ENCODE data around the gene TSPO. TPM values are rescaled to one million over a fixed set of nuclear protein-coding genes. Genes with fewer than 3 reads are reported as not detected.

Gene TSPO
- total RNA-seq, 2 experiments from 2014 or later: 131 to 143 TPM

- CTCF ChIA-PET: no interaction called here
These were observed 60.6 kb downstream of the TSPO start for GRCh38 chr22:43211941-43212433.

DNA sequence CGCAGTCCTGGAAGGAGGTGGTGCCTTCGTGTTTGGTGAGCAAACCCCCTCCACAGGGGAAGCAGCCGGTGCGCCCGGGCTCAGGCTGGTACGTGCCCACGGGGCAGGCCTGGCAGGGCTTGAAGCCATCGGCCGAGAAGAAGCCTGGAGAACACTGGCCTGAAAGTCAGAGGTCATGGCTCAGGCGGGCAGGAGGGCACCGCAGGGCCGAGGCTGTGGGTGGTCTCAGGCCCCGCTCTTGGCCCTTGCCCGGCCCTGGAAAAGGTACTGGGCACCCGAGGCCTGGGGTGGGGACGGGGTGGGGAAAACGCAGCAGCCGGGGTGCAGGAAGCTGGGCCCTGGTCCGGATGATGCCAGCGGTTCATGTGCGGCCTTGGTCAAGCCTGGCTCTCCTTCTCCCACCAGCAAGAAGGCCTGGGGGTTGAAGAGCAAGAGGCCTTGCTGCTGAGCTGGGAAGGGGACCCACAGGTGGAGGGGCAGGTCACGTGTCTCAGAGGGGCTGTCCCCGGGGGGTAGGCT lies 61.1 kb downstream of the TSPO start:
- H3K27ac Mint-ChIP-seq: no peak overlapping the region
- ChIA-PET CTCF (no interaction called here), POLR2A (no interaction called here)
- H3K36me3 Mint-ChIP-seq: no peaks in the 10 kb centered on the region
- no peak overlapping the region for H3K4me3 Mint-ChIP-seq
- no peaks in the 10 kb centered on the region for H3K4me1 Mint-ChIP-seq (ENCODE audit: low read depth)
- DNase-seq: no peak
- intact Hi-C loops (cut with micrococcal nuclease): no loop called here
- H3K27me3 Mint-ChIP-seq: no peaks in the 10 kb centered on the region
- H3K9me3 Mint-ChIP-seq: no peaks in the 10 kb centered on the region

More at GRCh38 chr22:43211941-43212433, 60.6 kb downstream of the TSPO start:
- no peaks in the 10 kb centered on the region for H3K4me1 Mint-ChIP-seq (ENCODE audit: low read depth)
- no peaks in the 10 kb centered on the region for H3K9me3 Mint-ChIP-seq
- H3K27ac Mint-ChIP-seq: no peak overlapping the region
- intact Hi-C loops (cut with micrococcal nuclease): no loop called here
- no peaks in the 10 kb centered on the region for H3K36me3 Mint-ChIP-seq
- H3K4me3 Mint-ChIP-seq: no peak overlapping the region
- no peak for DNase-seq
- POLR2A ChIA-PET: interaction anchor here (0.7 kb wide), 1 partner anchor 23 kb away, joined by 4 read pairs; no protein-coding TSS in a partner anchor
- H3K27me3 Mint-ChIP-seq: no peaks in the 10 kb centered on the region

Other genes with a start within 250 kb of the TSPO start
- gene PACSIN2, start 136.4 kb upstream of the TSPO start, total RNA-seq: 10 to 100 TPM; 35.0 to 35.9 TPM
- gene TTLL1, start 62.2 kb upstream of the TSPO start, total RNA-seq: 1 to 10 TPM; 6.1 to 6.7 TPM
- 1 to 10 TPM; 4.1 to 4.5 TPM for gene BIK, start 40.8 kb upstream of the TSPO start, total RNA-seq
- gene MCAT, start 8.2 kb upstream of the TSPO start, total RNA-seq: 10 to 100 TPM; 14.3 to 15.3 TPM
- gene TTLL12, start 35.6 kb downstream of the TSPO start, total RNA-seq: 10 to 100 TPM; 64.4 to 67.0 TPM
- gene SCUBE1, start 191.8 kb downstream of the TSPO start, total RNA-seq: not detected

Data from activated CD4-positive, alpha-beta memory T cell treated with anti-CD3 and anti-CD28 coated beads for 36 hours (primary cell).